Measurements from ENCODE around the gene GPRIN1.

GPRIN1 gene

GRCh38 chr5:176656467-176656990 is 46.6 kb upstream of the GPRIN1 start:
- DNase-seq (ENCODE audit: low spot score) (no peak), ATAC-seq (ENCODE audit: low read depth) (no peak)
- H3K9me3 ChIP-seq (ENCODE audit: severe bottlenecking) = no peaks in the 10 kb centered on the region
- H3K4me1 ChIP-seq (ENCODE audit: insufficient read depth, poor library complexity, severe bottlenecking) = no peaks in the 10 kb centered on the region
- no peak overlapping the region for H3K4me3 ChIP-seq (ENCODE audit: severe bottlenecking)
- H3K36me3 ChIP-seq (ENCODE audit: low read depth) = peaks cover 8% of the 10 kb centered on the region; the same call in 1 of the 2 replicates
- no peak overlapping the region for H3K27ac ChIP-seq (ENCODE audit: poor library complexity, severe bottlenecking)
- H3K27me3 ChIP-seq (ENCODE audit: insufficient read depth, poor library complexity, severe bottlenecking) = no peaks in the 10 kb centered on the region
- TF ChIP-seq CTCF (IDR thresholded peaks at IDR 0.05; ENCODE audit: poor library complexity, severe bottlenecking) = no peak

- ATAC-seq (ENCODE audit: low read depth) (no peak), DNase-seq (ENCODE audit: low spot score) (no peak)
- no peak overlapping the region for H3K4me3 ChIP-seq (ENCODE audit: severe bottlenecking)
- H3K36me3 ChIP-seq (ENCODE audit: low read depth) = peaks cover 8% of the 10 kb centered on the region; the same call in 1 of the 2 replicates
- H3K27me3 ChIP-seq (ENCODE audit: insufficient read depth, poor library complexity, severe bottlenecking) = no peaks in the 10 kb centered on the region
- H3K9me3 ChIP-seq (ENCODE audit: severe bottlenecking) = no peaks in the 10 kb centered on the region
- no peak for TF ChIP-seq CTCF (IDR thresholded peaks at IDR 0.05; ENCODE audit: poor library complexity, severe bottlenecking)
- no peak overlapping the region for H3K27ac ChIP-seq (ENCODE audit: poor library complexity, severe bottlenecking)
- H3K4me1 ChIP-seq (ENCODE audit: insufficient read depth, poor library complexity, severe bottlenecking) = no peaks in the 10 kb centered on the region
Measured at GRCh38 chr5:176654856-176655255, 44.9 kb upstream of the GPRIN1 start.

GRCh38 chr5:176653401-176654385 is 43.7 kb upstream of the GPRIN1 start:
- DNase-seq (ENCODE audit: low spot score) = no peak
- H3K36me3 ChIP-seq (ENCODE audit: low read depth) = peaks cover 8% of the 10 kb centered on the region; the same call in 1 of the 2 replicates
- no peak for TF ChIP-seq CTCF (IDR thresholded peaks at IDR 0.05; ENCODE audit: poor library complexity, severe bottlenecking)
- H3K27me3 ChIP-seq (ENCODE audit: insufficient read depth, poor library complexity, severe bottlenecking) = no peaks in the 10 kb centered on the region
- H3K4me1 ChIP-seq (ENCODE audit: insufficient read depth, poor library complexity, severe bottlenecking) = no peaks in the 10 kb centered on the region
- H3K27ac ChIP-seq (ENCODE audit: poor library complexity, severe bottlenecking) = no peak overlapping the region
- no peak for ATAC-seq (ENCODE audit: low read depth)
- no peaks in the 10 kb centered on the region for H3K9me3 ChIP-seq (ENCODE audit: severe bottlenecking)
- no peak overlapping the region for H3K4me3 ChIP-seq (ENCODE audit: severe bottlenecking)

- Histone ChIP-seq H3K4me3 (ENCODE audit: severe bottlenecking) (no peak overlapping the region), H3K9me3 (ENCODE audit: severe bottlenecking) (no peaks in the 10 kb centered on the region), H3K4me1 (ENCODE audit: insufficient read depth, poor library complexity, severe bottlenecking) (no peaks in the 10 kb centered on the region), H3K27ac (ENCODE audit: poor library complexity, severe bottlenecking) (no peak overlapping the region), H3K36me3 (ENCODE audit: low read depth) (0 out of 2 replicates have a peak, but pooled peaks cover 5% of the 10 kb centered on the region), H3K27me3 (ENCODE audit: insufficient read depth, poor library complexity, severe bottlenecking) (no peaks in the 10 kb centered on the region)
- no peak for TF ChIP-seq CTCF (IDR thresholded peaks at IDR 0.05; ENCODE audit: poor library complexity, severe bottlenecking)
- DNase-seq (ENCODE audit: low spot score) (no peak), ATAC-seq (ENCODE audit: low read depth) (no peak)
Measured at GRCh38 chr5:176652136-176652535, 42.2 kb upstream of the GPRIN1 start.

Measured in RWPE2 (cell line).